ENCODE data around the gene PATJ. TPM values are rescaled to one million over a fixed set of nuclear protein-coding genes. Genes with fewer than 3 reads are reported as not detected.

The PATJ gene
- total and polyA plus RNA-seq, 2 of the 13 experiments (the other 11 are each of a cell fraction or from before 2014, with no cell fraction given), result 6.2 to 16.8 TPM

DNA sequence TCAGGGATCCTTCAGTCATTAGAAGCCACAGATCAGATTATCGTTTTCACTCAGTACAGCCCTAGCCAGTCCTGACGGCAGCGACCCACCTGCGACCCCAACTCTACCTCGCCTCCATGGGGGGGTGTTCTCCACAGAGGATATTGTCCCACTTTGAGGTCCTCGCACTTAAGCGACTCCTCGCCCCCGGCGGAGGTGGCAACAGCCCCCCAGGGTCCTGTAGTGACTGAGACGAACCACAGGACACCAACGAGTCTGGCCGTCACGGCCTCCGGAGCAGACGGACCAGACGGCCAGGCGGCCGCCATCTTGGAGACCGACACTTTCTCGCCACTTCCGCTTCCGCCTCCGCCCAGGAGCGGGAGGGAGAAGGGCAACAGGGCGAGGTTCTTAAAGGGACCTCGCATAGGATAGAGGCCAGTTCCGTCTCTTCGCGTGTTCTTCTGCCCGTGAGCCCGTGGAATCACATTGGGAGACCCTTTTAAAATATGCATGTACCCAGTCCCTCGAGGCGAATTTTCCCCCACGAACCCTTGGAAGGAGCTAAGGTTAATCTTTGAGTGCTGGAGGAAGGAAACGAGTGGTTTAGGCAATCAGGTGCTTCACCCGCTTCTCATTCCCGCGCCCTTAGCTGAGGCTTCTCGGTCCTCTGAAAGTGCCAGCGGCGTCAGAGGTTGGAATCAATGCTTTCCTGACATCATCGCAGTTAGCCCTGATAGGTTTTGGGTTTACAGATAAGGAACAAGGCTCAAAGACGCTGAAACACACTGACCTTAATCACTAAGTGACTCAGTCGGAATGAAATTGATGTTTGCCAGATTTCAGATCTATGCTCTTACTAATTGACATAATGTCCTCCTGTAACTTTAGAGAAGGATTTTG is 17.2 kb upstream of the PATJ start, which contains the start of gene TM2D1 (continued):
- TF ChIP-seq, protein P1, sequence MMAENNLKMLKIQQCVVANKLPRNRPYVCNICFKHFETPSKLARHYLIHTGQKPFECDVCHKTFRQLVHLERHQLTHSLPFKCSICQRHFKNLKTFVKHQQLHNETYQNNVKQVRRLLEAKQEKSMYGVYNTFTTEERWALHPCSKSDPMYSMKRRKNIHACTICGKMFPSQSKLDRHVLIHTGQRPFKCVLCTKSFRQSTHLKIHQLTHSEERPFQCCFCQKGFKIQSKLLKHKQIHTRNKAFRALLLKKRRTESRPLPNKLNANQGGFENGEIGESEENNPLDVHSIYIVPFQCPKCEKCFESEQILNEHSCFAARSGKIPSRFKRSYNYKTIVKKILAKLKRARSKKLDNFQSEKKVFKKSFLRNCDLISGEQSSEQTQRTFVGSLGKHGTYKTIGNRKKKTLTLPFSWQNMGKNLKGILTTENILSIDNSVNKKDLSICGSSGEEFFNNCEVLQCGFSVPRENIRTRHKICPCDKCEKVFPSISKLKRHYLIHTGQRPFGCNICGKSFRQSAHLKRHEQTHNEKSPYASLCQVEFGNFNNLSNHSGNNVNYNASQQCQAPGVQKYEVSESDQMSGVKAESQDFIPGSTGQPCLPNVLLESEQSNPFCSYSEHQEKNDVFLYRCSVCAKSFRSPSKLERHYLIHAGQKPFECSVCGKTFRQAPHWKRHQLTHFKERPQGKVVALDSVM (CRISPR knock-in tag; IDR thresholded peaks at IDR 0.05), result peak; percentile 45; the same call in 1 of the 2 replicates
- TF ChIP-seq ZNF44 (CRISPR knock-in tag; IDR thresholded peaks at IDR 0.05), result 0 out of 2 replicates have a peak, but pooled peaks have one; percentile 46
- no peak for TF ChIP-seq ZNF780A (CRISPR knock-in tag; IDR thresholded peaks at IDR 0.05)
- no peak for TF ChIP-seq ARID2 (CRISPR knock-in tag; IDR thresholded peaks at IDR 0.05; ENCODE audit: borderline replicate concordance)
- TF ChIP-seq, protein P2, sequence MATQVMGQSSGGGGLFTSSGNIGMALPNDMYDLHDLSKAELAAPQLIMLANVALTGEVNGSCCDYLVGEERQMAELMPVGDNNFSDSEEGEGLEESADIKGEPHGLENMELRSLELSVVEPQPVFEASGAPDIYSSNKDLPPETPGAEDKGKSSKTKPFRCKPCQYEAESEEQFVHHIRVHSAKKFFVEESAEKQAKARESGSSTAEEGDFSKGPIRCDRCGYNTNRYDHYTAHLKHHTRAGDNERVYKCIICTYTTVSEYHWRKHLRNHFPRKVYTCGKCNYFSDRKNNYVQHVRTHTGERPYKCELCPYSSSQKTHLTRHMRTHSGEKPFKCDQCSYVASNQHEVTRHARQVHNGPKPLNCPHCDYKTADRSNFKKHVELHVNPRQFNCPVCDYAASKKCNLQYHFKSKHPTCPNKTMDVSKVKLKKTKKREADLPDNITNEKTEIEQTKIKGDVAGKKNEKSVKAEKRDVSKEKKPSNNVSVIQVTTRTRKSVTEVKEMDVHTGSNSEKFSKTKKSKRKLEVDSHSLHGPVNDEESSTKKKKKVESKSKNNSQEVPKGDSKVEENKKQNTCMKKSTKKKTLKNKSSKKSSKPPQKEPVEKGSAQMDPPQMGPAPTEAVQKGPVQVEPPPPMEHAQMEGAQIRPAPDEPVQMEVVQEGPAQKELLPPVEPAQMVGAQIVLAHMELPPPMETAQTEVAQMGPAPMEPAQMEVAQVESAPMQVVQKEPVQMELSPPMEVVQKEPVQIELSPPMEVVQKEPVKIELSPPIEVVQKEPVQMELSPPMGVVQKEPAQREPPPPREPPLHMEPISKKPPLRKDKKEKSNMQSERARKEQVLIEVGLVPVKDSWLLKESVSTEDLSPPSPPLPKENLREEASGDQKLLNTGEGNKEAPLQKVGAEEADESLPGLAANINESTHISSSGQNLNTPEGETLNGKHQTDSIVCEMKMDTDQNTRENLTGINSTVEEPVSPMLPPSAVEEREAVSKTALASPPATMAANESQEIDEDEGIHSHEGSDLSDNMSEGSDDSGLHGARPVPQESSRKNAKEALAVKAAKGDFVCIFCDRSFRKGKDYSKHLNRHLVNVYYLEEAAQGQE (IDR thresholded peaks at IDR 0.05; ENCODE audit: borderline replicate concordance in 1 of 2, low read depth in 1 of 2, low read length in 2 of 2), result no peak
- no peak for TF ChIP-seq PCBP2 (optimal IDR thresholded peaks at IDR 0.05; ENCODE audit: low read depth, low read length, poor library complexity, severe bottlenecking)
- TF ChIP-seq ELF3 (CRISPR knock-in tag; IDR thresholded peaks at IDR 0.05), result peak; percentile 93
- TF ChIP-seq SOX5 (CRISPR knock-in tag; IDR thresholded peaks at IDR 0.05; ENCODE audit: borderline replicate concordance), result peak; percentile 41; the same call in 1 of the 2 replicates
- TF ChIP-seq ZNF883 (CRISPR knock-in tag; IDR thresholded peaks at IDR 0.05; ENCODE audit: not compliant biosample characterization), result peak; percentile 95
- TF ChIP-seq EHMT2 (IDR thresholded peaks at IDR 0.05; ENCODE audit: borderline replicate concordance, low read depth, low read length), result no peak; the same call in 1 of the 2 replicates
- TF ChIP-seq PHF5A (CRISPR knock-in tag; IDR thresholded peaks at IDR 0.05; ENCODE audit: low read depth, unreplicated experiment), result peak; percentile 51
- TF ChIP-seq, protein P3, sequence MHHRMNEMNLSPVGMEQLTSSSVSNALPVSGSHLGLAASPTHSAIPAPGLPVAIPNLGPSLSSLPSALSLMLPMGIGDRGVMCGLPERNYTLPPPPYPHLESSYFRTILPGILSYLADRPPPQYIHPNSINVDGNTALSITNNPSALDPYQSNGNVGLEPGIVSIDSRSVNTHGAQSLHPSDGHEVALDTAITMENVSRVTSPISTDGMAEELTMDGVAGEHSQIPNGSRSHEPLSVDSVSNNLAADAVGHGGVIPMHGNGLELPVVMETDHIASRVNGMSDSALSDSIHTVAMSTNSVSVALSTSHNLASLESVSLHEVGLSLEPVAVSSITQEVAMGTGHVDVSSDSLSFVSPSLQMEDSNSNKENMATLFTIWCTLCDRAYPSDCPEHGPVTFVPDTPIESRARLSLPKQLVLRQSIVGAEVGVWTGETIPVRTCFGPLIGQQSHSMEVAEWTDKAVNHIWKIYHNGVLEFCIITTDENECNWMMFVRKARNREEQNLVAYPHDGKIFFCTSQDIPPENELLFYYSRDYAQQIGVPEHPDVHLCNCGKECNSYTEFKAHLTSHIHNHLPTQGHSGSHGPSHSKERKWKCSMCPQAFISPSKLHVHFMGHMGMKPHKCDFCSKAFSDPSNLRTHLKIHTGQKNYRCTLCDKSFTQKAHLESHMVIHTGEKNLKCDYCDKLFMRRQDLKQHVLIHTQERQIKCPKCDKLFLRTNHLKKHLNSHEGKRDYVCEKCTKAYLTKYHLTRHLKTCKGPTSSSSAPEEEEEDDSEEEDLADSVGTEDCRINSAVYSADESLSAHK (CRISPR knock-in tag; IDR thresholded peaks at IDR 0.05; ENCODE audit: borderline replicate concordance), result peak; percentile 82; the same call in 1 of the 2 replicates
- TF ChIP-seq, protein P4, sequence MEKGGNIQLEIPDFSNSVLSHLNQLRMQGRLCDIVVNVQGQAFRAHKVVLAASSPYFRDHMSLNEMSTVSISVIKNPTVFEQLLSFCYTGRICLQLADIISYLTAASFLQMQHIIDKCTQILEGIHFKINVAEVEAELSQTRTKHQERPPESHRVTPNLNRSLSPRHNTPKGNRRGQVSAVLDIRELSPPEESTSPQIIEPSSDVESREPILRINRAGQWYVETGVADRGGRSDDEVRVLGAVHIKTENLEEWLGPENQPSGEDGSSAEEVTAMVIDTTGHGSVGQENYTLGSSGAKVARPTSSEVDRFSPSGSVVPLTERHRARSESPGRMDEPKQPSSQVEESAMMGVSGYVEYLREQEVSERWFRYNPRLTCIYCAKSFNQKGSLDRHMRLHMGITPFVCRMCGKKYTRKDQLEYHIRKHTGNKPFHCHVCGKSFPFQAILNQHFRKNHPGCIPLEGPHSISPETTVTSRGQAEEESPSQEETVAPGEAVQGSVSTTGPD (CRISPR knock-in tag; IDR thresholded peaks at IDR 0.05), result peak; percentile 57; the same call in 1 of the 2 replicates
- TF ChIP-seq ZC3H4 (CRISPR knock-in tag; IDR thresholded peaks at IDR 0.05; ENCODE audit: borderline replicate concordance), result no peak
- no peak for TF ChIP-seq CEBPB (IDR thresholded peaks at IDR 0.05; ENCODE audit: borderline replicate concordance, low read depth, low read length)
- no peak for TF ChIP-seq RFX1 (IDR thresholded peaks at IDR 0.05)
- TF ChIP-seq TBL1XR1 (IDR thresholded peaks at IDR 0.05; ENCODE audit: borderline replicate concordance, low read length, partially characterized antibody), result peak; percentile 17
- peak; percentile 90 for TF ChIP-seq THAP11 (CRISPR knock-in tag; IDR thresholded peaks at IDR 0.05)
